SK-N-MC (cell line): ENCODE results near the gene KRTAP5-3.

Experiments used
- EZH2 ChIP-seq: fragments of 200-600 bp; sonication (generic); IDR thresholded peaks from one replicate; pipeline ENCODE4 v1.6.1; 2017; ENCODE audit warnings: antibody characterized with exemption
- FOXP2 ChIP-seq: optimal IDR thresholded peaks from 2 replicates; pipeline ENCODE3; 2011; ENCODE audit warnings: mild to moderate bottlenecking, moderate library complexity; ENCODE audit not compliant: insufficient read depth; ENCODE audit errors: extremely low read length, control extremely low read depth
- POLR2AphosphoS5 ChIP-seq: IDR thresholded peaks from 2 replicates; pipeline ENCODE4 v1.6.1; 2012; ENCODE audit warnings: mild to moderate bottlenecking, low read depth, low read length, borderline replicate concordance

DNA sequence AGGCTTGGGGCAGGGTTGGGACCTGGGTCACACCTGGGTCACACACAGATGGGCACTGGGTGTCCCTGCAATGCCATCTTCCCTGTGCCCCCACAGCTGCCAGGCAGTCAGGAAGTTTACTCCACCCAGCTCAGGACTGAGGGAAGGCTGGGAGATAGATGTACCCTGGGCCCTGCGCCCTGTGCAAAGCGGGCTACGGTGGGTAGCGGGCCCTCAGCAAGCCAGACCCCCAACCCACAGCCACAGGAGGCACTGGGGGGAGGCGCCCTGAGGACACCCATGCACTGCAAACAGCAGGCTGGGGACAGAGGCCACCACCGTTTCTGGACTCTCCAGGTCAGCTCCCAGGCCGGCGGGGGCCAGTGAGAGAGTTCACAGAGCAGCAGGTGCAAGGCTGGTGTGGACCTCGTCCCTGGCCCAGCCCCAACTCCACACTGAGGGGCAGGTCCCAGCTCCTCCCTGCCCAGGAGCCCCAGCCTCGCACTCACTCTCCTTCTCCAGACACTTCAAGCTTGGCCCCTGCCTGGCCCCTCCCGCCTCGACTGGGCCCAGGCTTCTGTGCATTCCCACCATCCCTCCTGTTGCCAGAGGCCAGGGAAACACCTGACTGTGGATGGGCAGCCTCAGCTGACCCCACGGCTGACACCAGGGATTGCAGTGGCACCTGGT lies 41.1 kb downstream of the KRTAP5-3 start:
- no peak for TF ChIP-seq EZH2
- no peak for TF ChIP-seq POLR2AphosphoS5
- no peak for TF ChIP-seq FOXP2
